NCI-H460 (cell line): ENCODE measurements around the gene CNOT2. TPM values are rescaled to one million over a fixed set of nuclear protein-coding genes. Genes with fewer than 3 reads are reported as not detected.

ENCODE experiments used
- DNase-seq: peaks from one replicate; pipeline ENCODE4 v3.0.0-alpha.2; 2016; ENCODE audit warnings: low read depth; ENCODE audit errors: extremely low read depth
- total RNA-seq: library from RNA; depleted of rRNA; stranded (reverse); fragments of >200 nt; shearing (Covaris generic); gene quantifications from 2 replicates; pipeline ENCODE4 v1.2.3, GENCODE V29; 2014; rRNA removed

Gene CNOT2
- total RNA-seq, 1 experiment from 2014 or later: 127 TPM

- no peak for DNase-seq
Observed at GRCh38 chr12:70402597-70402996, 159.4 kb downstream of the CNOT2 start.

GRCh38 chr12:70403826-70404225 is 160.6 kb downstream of the CNOT2 start:
- DNase-seq: no peak

Other genes starting within 250 kb of the CNOT2 start
- gene KCNMB4, start 122.9 kb downstream of the CNOT2 start, total RNA-seq: 2.0 TPM in 2 replicates